HG03064 (cell line): ENCODE data around the gene RAET1E.
"Not testable (repeated sequence)": the region's sequence is repeated elsewhere in the genome, so short reads cannot be mapped to it uniquely, and the experiment has no call there.

Experiments
- ATAC-seq: cut with Tn5 transposase; IDR thresholded peaks from one replicate; pipeline ENCODE4 v1.9.1; 2021; ENCODE audit warnings: low read depth; ENCODE audit not compliant: unreplicated experiment

Gene RAET1E

DNA sequence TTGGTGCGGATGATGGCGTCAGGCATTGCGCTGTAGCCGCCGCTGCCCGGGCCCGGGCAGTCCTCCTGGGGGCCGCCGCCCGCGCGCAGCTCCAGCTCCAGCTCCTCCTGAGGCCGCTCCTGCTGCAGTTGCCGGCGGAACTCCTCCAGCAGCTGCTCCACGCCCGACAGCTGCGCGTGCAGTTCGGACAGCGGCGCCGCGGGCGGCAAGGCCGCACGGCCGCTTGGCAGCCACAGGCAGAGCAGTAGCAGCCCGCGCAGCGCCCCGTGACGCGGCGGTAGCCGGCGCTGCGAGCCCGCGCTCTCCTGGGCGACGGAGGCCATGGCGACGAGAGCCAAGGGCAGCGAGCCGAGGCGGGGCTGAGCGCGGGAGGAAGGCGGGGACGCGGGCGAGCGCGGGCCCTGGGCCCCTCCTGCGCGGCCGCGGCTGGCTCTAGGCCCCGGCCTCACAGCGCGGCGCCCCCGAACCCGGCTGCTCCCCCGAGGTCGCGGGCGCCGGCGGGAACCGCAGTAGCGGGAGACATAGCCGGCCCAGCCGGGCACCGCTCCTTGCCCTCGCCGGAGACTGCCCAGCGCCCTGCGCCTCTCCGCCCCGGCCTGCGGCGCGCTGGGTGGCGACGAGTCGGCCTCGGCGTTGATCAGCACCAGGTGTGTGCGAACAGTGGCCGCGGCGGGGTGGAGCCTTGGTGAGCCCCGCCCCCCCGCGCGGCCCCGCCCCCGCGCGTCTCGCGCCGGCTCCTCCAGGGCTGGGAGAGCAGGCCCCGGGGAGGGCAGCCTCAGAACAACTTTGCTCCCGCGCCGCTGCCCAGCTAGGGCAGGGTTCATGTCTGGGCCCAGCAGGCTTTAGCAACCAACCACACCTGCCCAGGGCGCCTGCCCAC, 34.0 kb downstream of the RAET1E start, which contains the start of gene LRP11:
LRP11 (minus strand) TSS at position 662 of the 880 bp plus-strand sequence; CDS start at position 323, 339 bp downstream.
- ATAC-seq: peak; percentile 91

DNA sequence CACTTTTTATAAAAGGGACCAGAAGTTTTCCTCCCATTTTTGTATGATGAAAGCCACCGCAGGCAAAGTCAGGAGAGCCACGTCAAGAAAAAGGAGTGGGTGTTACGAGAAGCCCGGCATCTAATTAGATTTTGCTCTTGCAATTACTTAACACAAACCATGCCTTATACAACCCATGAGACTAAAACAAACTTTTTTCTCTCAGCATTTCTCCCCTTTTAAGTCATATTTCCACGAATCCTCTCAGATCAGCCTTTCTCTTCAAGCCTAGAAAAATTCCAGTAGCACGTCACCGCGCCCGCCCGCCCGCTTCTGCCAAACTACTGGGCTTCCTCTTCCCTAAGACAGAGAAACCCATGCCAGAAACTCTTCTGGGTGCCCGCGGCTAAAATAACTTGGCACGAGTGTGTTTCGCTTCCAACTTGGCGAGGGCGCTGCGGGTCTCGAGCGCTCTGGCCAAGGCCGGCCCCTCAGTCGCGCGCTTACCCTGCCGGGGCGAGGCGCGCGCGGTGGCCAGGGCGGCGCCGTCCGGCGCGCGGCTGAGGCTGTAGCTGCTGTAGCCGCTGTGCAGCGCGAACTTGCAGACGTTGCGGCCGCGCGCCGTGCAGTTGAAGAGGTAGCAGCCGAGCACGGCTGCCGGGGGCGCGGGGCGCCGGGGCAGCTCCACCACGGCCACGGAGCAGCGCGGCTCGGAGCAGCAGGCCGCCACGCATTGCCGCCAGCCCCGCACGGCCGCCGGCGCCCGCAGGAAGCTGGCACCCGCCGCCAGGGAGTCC, 34.8 kb downstream of the RAET1E start:
- ATAC-seq: peak; percentile 26

DNA sequence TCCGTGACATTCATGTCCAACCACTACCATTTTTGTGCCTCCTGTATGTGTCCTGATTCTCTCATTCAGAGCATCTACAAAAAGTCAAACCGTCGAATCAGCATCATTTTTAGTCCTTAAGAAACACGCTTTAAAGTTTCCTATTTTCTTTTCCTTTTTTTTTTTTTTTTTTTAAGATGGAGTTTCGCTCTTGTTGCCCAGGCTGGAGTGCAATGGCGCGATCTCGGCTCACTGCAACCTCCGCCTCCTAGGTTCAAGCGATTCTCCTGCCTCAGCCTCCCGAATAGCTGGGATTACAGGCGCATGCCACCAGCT, 35.5 kb downstream of the RAET1E start:
- ATAC-seq: not testable (repeated sequence)

DNA sequence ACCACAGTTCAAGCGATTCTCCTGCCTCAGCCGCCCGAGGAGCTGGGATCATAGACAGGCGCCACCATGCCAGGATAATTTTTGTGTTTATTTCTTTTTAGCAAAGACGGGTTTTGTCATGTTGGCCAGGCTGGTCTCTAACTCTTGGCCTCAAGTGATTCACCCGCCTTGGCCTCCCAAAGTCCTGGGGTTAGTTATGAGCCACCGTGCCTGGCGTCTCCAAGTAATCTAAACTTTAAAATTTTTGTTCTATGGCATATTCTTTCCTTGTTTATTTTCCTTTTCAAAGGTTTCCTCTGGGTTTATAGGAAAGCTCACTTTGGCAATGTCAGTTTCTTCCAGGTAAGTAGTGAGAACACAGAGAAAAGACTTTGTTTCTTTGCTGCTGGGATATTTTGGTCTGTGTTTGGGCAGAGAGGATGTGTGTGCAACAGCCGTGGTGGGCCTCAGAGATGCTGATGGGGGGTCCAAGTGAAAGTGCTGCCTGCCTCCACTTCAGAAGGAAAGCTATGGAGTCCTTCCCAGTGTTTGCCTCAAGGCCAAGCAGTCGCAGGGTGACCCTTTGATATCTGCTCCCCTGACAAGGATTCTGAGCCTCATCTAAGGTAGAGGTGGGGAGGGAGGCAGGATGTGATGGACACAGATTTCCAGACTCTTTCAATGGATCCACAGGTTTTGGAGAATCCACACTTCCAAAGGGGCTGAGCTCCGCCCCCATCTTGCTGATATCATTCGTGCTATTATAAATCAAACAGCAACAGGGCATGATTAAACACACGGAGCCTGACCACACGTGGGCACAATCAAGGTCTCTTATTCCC, 36.1 kb downstream of the RAET1E start:
- ATAC-seq: no peak

DNA sequence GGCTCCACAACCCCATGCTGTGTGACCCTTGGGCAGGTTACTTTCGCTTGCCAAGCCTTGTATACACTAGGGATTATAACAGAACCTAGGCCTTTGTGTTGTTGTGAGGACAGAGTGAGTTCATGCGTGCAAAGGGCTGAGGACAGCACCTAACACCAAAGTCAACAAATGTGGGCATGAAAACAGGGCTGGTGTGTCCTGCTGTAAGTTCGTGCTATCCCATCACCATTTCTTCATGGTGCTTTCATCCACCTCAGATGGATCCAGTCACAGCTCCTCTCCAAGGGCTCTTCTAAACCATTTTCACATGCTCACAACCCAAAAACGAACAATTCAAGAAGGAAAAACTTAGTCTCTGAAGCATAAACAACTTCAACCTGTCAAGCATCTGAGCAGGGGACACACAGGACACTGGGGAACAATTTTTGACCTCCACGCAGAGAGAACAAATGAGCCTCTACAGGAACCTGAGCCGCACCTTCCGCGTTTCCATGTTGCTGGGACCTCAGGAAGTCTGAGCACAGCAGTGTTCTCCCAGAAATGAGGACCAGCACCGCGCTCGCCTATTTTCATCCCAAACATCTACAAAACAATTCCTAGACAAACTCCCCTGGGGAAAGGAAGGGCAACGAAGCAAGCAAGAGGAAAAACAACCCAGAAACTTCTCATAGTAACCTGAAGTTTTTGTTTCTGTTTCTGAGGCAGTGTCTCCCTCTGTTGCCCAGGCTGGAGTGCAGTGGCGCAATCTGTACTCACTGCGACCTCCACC, 36.9 kb downstream of the RAET1E start:
- no peak for ATAC-seq

DNA sequence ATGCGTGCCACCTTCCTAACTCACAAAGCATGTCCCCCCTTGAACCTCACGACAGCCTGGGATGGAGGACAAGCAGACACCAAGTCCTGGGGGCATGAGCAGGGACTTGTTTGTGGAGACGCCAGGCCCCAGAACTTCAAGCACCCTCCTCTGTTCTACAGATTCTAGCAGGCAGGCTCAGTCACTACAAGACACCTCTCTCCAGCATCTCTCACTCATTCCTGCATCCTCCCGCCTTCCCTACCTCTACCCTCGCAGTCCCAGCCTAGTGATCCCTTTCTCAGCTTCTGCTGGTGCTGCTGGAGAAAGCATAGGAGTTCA, 37.4 kb downstream of the RAET1E start:
- no peak for ATAC-seq

DNA sequence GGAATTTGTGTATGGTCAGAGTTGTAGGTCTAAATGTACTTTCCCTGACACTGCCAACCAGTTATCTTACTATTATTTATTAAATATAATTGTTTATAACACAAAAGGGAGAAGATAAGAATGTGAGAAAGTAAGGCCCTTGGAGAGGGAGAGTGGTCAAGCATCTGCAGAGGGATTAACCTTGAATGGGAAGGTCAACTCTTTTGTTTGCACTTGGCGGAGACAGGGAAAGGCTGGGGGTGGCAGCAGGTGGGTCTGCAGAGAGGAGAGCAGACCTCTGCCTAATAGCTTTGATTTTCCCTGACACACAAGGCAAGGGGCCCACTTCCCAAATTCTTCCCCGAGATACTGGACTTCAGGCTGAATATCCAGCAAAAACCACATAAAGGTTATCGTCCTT, 38.0 kb downstream of the RAET1E start:
- no peak for ATAC-seq

DNA sequence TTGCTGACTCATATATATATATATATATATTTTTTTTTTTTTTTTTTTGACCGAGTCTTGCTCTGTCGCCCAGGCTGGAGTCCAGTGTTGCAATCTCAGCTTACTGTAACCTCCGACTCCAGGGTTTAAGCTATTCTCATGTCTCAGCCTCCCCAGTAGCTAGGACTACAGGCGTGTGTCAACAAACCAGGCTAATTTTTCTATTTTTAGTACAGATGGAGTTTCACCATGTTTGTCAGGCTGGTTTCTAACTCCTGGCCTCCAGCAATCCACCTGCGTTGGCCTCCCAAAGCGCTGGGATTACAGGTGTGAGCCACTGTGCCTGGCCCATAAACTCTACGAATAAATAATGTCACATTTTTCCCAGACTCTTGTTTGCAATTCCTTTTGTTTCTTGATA, 38.5 kb downstream of the RAET1E start:
- ATAC-seq: no peak

DNA sequence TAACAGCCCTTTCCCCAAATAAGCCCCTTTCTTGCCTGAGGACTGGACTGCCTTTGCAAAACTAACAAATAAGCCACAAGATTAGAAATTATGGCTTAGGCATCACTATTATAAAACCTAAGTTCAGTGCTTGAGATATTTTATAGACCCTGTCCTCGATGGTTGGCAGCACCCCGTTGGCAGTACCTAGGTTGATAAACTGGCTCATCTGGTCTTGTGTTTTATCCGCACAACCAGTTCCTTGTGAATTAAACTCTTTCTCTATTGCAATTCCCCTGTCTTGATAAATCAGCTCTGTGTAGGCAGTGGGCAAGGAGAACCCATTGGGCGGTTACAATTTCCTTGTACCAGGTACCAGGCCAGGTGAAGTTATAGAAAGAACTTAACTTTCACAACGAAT, 40.4 kb downstream of the RAET1E start:
- ATAC-seq: no peak

DNA sequence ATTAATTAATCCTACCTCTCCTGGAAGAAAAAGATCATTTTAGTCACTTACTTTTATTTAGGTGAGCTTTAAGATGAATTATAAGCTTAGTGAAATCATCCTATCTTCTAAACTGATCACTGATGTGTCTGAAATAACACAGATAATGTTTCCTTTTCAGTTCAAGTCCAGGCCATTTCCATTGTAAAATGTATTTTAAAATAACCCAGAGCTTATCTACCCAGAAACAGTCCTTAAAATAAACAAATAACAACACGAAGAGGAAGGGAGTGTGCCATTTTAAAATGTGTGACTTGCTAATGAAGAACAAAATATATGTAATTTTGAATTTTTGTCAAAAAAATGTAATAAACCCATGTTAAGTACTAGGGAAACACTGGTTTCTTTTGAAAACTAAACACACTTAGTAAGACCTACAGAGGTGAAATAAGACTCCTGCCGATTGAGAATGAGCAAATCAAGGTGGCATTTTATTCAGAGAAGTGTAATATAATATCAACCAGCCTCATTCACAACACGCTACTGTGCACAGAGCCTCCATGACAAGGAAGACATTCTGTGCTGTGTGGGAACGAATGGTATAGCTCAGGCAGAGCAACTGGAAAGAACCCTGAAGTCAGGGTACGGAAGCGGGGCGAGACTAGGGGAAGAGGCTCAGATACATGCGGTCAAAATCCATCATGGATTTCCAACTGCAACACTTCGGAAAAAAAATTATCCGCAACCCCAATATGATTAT, 41.5 kb downstream of the RAET1E start:
- ATAC-seq: no peak

DNA sequence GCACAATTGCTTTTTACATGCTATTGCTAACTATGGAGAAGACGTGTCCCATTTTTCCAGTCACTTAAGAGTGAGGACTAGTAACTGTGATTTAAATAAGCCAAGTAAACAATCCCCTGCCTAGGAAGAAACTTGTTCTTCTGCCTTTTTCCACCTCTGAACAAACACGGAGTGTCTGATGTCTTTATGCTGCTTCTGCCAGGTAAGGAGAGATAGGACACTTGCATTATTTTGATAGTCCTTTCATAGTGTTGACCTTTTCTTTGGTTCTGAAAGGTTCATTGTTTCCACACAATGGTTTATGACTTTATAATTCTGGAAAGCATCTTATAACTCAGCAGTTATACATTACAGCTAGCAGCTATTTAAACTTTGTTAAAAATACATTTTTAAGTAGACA, 42.2 kb downstream of the RAET1E start:
- ATAC-seq: no peak

DNA sequence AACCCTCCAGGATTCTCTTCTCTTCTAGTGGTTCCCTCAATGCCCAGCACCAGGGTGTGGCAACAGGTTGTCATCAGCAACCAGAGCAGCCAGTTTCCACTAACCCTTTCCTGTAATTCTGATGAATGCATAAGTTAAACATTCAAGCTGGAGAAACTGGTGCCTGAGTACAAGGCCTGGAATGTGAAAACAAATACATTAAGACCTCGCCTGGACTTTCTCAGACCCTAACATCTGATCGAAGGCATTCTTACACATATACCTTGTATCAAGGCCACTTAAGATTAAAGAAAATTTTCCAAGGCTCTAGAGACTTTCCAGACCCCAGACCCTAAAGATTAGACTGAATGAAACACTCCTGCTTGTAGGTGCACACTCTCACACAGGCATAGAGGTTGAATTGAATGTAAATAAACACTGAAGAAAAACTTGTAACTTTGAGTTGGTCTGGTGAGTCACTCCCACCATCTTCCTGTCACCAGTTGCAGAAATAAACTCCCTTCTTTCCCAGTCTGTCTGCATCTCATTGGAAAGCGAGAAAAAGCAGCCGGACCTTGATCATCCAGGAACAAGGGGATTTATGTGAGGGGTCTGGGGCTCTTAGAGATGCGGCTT, 42.8 kb downstream of the RAET1E start:
- ATAC-seq: no peak

DNA sequence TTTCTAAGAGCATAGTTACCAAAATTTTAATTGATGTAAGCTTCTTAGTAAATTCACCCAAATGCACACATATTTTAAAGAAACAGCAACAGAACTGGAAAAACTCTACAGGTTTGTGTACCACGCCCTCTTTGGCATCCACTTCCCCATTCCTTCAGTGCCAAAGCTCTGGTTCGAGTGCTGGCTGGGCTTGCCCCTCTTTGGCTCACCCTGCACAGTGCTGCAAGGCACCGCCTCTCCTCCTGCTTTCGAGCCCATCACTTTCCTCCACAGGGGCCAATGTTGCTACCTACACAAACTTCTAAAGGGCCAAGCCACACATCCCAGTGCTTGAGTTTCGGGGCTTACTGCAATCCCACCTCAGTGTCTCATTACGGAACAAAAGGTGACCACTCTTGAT, 43.4 kb downstream of the RAET1E start:
- no peak for ATAC-seq

DNA sequence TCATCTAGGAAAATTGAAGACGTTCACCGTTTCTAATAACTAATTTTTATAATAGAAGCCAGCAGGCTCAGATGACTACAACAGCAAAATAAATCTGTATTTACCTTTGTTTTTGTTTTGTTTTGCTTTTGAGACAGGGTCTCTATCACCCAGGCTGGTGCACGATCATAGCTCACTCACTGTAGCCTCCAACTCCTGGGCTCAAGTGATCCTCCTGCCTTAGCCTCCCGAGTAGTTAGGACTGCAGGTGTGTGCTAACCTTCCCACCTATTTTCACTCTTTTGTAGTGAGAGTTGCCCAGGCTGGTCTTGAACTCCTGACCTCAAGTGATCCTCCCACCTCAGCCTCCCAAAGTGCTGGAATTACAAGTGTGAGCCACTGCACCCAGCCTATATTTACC, 43.9 kb downstream of the RAET1E start:
- ATAC-seq: not testable (repeated sequence)

DNA sequence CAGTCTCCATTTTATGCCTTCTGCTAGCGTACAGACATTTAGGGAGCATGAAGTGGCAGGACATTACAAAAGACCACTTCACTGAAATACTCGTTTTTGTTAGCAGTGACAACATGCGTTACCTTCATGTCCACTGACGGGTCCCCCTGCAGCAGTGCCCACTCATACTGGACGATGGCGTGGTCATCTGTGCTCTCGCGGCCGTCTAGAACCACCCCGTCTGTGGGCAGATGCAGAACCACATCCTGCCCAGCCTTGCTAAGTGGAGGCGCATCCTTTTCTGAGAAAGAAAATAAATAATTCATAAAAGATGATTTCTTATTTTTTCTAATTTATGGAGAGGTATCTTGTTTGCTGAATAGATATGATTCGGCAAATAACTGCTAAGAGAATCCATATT, 45.0 kb downstream of the RAET1E start:
- no peak for ATAC-seq

DNA sequence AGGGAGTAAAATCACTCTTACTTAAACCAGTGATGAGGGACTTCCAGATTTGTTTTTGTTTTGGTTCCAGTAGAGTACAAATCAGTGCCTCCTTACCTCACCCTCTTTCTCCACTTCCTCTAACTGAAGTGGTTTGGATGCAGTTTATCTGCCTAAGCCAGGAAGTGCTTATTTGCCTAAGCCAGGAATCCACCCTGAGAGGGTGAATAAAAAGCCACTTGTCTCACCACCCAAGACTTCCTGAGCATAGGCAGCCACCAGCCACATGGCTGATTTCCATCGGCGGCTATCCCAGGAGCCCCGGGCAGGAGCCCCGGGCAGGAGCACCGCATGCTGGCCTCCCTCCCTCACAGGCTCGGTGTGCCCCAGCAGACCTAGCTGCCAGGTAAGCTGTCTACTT, 45.7 kb downstream of the RAET1E start:
- ATAC-seq: no peak

DNA sequence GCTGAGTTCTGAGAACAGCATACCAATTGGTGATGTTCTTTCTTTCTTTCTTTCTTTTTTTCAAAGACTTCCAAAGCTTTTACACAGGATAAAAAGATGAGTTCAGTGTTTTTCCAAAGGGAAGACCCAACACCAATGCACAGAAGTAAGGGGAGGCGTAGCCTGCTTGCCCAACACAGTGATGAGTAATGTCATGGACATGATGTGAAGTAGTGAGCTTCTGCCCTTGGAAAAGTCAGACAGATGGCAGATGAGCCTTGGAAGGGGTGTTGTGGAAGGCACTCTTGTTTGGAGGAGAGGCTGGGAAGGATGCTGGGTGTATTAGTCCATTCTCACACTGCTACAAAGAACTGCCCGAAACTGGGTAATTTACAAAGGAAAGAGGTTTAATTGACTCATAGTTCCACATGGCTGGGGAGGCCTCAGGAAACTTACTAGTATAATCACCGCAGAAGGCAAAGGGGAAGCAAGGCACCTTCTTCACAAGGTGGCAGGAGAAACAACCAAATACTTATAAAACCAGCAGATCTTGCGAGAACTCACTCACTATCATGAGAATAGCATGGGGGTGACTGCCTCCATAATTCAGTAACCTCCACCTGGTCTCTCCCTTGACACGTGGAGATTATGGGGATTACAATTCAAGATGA, 46.3 kb downstream of the RAET1E start:
- no peak for ATAC-seq

DNA sequence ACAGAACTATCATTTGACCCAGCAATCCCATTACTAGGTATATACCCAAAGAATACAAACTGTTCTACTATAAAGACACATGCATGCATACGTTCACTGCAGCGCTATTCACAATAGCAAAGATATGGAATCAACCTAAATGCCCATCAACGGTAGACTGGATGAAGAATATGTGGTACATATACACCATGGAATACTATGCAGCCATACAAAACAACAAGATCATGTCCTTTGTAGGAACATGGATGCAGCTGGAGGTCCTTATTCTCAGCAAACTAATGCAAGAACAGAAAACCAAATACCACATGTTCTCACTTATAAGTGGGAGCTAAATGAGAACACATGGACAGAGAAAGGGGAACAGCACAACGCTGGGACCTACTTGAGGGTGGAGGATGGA, 49.6 kb downstream of the RAET1E start:
- ATAC-seq: not testable (repeated sequence)
